Measurements from ENCODE around the gene TTLL7.

Gene TTLL7, protein sequence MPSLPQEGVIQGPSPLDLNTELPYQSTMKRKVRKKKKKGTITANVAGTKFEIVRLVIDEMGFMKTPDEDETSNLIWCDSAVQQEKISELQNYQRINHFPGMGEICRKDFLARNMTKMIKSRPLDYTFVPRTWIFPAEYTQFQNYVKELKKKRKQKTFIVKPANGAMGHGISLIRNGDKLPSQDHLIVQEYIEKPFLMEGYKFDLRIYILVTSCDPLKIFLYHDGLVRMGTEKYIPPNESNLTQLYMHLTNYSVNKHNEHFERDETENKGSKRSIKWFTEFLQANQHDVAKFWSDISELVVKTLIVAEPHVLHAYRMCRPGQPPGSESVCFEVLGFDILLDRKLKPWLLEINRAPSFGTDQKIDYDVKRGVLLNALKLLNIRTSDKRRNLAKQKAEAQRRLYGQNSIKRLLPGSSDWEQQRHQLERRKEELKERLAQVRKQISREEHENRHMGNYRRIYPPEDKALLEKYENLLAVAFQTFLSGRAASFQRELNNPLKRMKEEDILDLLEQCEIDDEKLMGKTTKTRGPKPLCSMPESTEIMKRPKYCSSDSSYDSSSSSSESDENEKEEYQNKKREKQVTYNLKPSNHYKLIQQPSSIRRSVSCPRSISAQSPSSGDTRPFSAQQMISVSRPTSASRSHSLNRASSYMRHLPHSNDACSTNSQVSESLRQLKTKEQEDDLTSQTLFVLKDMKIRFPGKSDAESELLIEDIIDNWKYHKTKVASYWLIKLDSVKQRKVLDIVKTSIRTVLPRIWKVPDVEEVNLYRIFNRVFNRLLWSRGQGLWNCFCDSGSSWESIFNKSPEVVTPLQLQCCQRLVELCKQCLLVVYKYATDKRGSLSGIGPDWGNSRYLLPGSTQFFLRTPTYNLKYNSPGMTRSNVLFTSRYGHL

DNA sequence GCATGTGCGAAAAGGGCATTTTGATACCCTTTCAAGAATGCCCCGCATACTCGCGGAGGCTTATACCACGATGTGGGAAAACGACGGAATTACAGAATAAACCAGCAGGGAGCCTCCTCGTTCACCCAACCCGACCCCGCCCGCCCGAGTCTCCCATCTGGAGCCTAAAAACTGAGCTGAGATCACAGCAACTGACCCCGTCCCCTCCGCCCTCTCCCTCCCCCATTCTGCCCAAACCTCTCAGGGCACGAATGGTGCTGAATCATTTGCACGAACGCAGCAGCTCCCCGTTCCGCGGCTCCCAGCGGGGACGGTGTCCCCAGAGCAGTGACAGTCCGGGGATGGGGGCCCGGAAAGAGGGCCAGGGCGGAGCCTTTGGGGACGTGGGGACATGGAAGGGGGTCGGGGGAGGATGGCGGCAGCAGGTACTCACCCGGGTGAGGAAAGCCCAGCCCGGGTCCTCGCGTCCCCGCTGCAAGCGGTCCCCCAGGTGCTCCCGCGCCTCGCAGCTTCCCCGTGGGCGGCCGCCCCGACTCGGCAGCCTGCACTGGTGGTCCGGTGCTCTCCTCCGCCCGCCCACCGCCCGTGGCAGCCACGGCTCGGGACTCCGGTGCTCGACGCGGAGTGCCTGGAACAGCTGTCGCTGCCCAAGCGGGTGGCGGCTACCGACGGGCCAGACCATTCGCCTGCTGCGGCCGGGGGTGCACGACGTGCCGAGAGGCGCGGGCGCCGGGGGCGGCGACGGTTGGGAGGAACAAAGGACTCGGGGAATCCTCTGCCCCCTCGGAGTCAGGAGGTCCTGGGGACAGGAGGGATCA, at the start of gene TTLL7:
TSS of gene TTLL7 (minus strand) at position 635 of the 818 bp plus-strand sequence. CDS start 46,921 bp downstream, outside the sequence.
- DNase-seq (ENCODE audit: low read depth in 2 of 2): peak; percentile 2 to 44

DNA sequence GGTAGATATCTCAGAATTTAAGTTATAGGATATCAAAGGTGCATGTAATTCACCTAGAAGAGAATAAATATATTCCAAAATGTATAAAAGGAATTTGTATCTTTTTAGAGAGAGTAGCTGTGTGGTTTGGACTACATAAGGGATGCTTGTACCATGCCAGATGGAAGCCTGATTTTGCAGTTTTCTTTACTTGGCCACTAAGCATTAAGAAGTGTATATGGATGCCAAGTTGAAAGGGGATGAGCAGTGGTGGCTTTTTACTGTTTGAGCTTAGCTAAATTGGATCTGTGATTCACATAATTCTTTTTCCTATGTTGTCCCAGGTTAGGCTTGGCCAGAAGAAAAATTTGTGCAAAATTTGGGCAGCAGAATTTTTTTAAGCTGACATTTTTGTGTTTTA, 43.5 kb upstream of the TTLL7 start:
- no peak for DNase-seq (ENCODE audit: low read depth in 2 of 2)

DNA sequence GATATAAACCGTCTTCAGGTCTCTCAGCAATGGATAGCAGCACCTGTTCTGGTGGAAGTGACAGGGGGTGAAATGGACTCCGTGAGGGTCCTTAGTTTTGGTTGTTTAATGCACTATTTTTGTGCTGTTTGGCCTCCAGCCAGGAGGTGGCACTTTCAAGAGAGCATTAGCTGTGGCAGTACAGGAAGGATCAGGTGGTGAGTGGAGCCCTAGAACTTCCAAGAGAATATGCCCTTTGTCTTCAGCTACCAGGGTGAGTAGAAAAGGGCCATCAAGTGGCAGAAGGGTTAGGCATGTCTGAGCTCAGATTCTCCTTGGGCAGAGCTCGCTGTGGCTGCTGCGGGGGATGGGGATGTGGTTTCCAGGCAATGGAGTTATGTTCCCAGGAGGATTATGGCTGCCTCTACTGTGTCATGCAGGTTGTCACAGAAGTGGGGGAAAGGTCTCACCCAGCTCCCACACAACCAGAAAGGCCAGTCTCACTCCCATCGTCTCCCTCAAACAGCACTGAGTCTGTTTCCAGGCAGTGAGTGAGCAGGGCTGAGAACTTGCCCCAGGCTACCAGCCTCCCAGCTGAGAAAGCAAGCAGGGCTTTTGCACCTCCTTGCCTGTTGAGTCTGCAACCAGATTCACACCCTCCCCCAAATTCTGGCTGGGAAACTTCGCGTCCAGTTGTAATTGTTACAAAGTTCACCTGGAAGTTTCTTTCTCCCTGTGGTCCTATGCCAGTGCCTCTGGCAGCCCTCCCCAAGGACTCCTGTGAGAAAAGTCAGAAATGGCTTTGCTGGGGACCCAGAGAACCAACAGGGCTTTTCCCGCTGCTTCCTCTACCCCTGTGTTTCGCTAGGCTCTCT, 39.1 kb upstream of the TTLL7 start:
- no peak for DNase-seq (ENCODE audit: low read depth in 2 of 2)

DNA sequence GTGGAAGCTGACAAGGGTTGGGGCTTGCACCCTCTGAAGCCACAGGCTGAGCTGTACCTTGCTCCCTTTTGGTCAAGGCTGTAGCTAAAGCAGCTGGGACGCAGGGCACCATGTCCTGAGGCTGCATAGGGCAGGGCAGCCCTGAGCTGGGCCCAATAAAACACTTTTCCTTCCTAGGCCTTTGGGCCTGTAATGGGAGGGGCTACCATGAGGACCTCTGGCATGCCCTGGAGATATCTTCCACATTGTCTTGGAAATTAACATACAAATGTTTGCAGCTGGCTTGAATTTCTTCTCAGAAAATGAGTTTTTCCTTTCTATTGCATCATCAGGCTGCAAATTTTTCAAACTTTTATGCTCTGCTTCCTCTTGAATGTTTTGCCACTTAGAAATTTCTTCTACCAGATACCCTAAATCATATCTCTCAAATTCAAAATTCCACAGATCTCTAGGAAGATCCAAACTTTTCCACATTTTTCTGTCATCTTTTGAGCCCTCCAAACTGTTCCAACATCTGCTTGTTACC, 32.9 kb upstream of the TTLL7 start:
- no peak for DNase-seq (ENCODE audit: low read depth in 2 of 2)

DNA sequence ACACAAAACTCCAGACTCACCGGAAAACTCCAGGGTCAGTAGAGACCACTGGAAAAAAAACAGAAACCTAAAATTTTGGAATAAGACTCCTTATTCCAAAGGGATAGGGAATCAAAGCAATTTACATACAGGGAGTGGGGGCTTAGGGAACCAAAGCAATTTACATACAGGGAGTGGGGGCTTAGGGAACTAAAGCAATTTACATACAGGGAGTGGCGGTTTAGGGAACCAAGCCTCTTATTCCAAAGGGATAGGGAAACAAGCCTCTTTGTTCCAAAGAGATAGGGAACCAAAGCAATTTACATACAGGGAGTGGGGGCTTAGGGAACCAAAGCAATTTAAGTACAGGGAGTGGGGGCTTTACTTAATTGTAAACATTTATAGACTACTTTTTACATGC, 28.4 kb upstream of the TTLL7 start:
- no peak for DNase-seq (ENCODE audit: low read depth in 2 of 2)

DNA sequence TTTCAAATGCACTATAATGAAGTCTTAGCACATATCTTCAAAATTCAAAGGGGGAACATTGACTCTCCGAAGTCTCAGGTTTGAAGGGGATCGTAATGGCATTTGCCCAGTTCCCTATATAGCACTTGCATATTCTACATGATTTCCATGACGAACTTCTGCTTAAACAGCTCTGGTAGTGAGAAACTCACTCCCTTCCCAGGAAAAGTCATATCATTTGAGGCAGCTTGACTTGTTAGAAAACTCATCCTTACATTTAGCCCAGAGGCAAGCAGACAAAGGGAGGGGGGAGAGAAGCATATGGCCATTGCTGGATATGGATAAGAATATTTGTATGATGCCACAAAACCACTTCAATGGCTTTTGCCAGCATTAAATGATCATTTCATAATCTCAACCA, 27.0 kb upstream of the TTLL7 start:
- DNase-seq (ENCODE audit: low read depth in 2 of 2): no peak

DNA sequence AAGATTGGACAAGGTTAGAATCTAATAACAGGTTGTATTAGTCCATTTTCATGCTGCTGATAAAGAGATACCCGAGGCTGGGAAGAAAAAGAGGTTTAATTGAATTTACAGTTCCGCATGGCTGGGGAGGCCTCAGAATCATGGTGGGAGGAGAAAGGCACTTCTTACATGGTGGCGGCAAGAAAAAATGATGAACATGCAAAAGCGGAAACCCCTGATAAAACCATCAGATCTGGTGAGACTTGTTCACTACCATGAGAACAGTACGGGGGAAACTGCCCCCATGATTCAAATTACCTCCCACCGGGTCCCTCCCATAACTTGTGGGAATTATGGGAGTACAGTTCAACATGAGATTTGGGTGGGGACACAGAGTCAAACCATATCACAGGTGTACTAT, 22.9 kb upstream of the TTLL7 start:
- no peak for DNase-seq (ENCODE audit: low read depth in 2 of 2)

DNA sequence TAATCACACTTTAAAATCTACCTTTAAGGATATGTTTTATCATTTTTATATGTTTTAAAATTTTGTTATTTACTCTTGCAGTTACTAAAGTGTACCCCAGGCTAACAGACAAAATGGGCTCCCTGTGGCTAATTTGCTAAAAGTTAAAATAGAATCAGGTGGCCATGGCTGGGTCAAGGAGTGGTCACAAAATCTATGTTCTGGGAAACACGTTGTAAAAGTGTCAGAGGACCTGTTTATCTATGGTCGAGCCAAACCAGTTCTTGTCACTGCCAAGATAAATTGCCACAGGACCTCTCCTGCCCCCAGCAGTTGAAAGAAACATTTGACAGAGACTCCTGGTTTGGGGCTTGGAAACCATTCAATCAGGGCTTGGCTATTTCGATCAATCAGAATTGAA, 21.2 kb upstream of the TTLL7 start:
- no peak for DNase-seq (ENCODE audit: low read depth in 2 of 2)

DNA sequence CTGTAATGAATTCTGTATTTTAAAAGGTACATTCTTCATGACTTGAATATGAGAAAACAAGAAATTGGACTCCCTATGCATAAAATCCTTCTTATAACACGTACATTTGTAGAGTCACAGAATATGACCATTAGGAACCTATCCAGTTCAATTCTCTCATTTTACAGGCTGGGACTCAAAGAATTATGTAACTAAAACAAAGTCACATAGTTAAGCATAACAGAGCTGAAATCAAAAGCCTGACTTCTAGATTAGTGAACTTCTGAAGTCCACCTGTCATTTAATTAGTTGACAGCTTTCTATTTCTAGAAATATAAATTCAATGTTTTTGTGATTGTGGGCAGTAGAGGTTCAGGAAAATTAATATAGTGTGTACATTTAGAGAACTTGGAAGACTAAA, 20.3 kb upstream of the TTLL7 start:
- DNase-seq (ENCODE audit: low read depth in 2 of 2): no peak

DNA sequence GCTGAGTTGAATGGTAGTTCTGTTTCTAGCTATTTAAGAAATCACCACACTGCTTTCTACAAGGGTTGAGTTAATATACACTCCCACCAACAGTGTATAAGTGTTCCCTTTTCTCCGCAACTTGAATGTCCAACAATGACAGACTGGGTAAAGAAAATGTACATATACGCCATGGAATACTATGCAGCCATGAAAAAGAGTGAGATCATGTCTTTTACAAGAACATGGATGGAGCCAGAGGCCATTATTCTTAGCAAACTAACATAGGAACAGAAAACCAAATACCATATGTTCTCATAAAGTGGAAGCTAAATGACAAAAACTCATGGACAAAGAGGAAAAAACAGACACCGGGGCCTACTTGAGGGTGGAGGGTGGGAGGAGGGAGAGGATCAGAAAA, 14.8 kb upstream of the TTLL7 start:
- no peak for DNase-seq (ENCODE audit: low read depth in 2 of 2)

DNA sequence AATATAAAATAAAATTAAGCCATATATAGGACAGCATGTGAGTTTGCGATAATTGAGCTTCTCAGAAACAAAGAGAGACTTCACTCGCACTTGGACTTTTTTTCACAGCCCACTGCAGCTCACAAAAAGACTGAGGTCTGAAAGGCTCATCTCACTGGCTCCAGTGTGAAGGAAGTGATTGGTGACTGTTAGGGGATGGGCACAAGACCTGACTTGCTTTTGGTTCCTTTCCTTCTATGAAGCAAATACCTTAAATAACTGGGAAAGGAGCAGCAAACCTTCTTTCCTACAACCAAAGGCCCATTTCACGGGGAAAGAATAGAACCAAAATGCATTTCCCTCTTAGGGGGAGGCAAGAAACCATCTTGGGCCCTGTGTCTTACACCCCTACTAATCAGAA, 13.1 kb upstream of the TTLL7 start:
- no peak for DNase-seq (ENCODE audit: low read depth in 2 of 2)

DNA sequence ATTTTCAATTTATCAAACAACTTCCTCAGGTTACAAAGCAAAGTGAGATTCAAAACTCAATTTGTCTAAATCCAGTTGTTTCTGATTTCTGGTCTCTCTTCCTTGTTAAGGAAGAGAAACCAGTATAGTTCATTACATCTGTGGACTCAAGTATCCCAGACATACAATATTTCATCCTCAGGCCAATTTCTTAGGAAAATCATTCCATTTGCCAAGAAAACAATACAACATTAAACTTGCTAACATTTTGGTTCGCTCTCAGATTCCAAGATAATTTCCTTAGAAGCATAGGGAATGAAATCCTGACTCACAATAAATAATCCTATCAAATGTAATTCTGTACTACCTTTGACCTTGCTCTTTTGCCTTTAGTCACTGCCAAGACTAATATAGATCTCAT, 11.2 kb upstream of the TTLL7 start:
- DNase-seq (ENCODE audit: low read depth in 2 of 2): no peak

DNA sequence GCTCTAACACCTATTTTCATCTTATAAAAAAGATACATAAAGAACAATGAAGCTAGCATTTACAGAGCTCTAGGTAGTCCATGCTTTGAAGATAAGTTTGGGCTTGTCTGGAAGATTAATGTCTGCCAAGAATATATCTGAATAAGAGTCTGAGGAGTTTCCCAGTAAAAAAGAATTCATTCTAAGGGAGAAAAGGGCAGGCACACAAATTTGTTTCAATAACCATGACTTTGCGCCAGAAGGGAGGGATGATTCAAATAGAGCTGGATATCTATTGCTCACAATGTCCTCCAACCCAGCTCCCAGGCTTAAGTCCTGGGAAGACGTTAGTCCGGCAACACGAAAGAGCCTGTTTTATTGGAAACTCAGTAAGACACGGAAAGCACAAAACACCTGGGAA, 9.7 kb upstream of the TTLL7 start:
- DNase-seq (ENCODE audit: low read depth in 2 of 2): no peak

DNA sequence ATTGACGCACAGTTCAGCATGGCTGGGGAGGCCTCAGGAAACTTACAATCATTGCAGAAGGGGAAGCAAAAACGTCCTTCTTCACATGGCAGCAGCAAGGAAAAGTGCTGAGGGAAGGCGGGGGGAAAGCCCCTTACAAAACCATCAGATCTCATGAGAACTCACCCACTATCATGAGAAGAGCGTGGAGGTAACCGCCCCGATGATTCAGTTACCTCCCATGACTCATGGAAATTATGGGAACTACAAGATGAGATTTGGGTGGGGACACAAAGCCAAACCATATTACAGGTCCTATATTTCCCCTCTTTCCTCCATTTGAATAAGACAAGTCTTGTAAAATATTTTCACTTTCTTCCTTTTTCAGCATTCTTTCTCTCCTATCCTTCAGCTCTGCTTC, 7.7 kb upstream of the TTLL7 start:
- DNase-seq (ENCODE audit: low read depth in 2 of 2): no peak

DNA sequence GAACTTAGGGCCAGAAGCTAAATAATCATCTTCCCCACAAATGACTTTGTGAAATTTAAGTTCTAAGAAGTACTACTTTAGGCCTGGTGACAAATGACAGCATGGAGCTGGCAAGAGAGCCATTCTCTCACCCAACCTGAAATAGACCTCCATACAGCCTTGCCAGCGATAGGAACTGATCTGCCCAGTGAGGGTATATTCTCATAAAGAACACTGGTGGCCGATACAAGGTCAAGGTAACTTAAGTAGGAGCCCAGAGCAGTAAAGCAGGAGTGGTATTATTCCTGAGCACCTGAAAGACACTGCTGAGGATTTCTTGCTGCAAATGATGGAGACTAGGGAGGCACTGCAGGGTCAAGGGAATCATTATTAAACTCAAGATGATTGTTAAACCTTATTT, 2.6 kb upstream of the TTLL7 start:
- no peak for DNase-seq (ENCODE audit: low read depth in 2 of 2)

DNA sequence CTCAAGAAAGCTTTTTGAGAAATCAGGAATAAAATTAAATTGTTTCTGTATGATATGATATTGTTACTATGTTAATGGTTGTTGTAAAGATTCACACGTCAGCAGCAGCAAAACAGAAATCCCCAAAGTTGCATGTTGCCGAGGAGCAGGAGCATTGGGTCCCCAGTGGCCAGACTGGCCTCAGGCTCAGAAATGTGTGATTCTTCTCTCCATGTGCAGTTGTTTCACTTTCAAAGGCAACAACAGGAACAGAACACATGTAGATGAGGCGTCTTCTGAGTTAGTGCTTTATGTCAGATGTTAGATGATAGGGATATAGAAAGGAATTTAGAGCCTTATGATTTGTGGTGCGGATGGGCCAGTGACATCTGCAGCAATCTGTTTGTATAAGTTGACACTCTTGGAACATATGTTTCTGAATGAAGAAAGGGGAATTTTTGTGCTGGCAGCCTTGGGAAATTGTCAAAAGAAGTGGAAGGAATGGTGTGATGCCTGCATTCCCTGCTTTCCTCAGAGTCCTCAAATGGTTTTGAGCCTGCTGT, 2.1 kb upstream of the TTLL7 start:
- no peak for DNase-seq (ENCODE audit: low read depth in 2 of 2)

DNA sequence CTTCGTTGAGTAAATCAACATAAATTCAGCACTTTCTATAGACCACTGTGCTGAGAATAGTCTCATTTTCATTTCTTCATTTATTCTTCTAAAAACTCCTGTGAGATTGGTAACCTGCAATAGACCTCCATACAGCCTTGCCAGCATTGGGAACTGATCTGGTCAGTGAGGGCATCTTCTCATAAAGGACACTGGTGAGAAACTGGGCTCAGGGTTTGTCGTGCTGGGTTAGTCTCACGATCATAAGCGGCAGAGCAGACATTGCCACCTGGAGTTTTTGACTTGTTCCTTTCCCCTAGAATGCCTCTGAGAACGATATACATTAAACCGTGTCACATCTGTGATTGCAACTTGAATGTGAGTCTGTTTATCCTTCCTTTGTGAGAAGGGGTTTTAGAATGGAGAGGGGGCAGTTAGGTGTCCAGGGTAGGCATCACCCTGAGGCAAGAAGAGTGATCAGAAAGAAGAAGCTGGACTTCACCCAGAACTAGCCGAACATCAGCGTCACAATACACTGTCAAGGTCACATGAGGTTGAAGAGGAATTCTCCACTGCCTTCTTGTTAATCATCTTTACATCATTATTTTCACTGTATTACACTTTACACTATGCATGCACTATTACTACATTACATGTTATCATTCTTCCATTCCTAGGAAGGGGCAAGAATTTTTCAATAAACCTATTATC, 1.4 kb upstream of the TTLL7 start:
- no peak for DNase-seq (ENCODE audit: low read depth in 2 of 2)

DNA sequence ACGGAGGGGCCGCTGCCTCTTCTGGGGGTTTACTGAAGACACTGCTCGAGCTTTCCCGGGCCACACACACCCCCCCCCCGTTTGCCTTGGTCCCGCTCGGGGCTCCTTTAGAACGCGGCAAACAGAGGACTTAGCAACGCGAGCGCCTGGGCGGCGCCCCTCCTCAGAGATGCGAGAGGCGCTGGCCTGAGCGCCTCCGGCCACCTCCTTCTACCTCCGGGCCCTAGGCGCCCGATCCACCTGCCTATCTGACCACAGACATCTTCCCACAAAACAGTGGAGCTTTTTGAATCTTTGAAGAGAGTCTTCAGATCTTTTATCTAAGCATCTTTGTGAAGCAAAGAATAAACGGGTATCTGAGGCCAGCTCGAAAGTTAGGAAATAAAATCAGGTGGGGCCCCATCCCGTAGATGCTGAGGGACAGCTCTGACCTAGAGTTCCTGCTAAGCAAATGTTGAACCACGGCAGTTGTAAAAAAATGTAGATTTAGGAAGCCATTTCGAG, 436 bp upstream of the TTLL7 start:
- DNase-seq (ENCODE audit: low read depth in 2 of 2): peak in 1 of 2 donors; percentile 12

DNA sequence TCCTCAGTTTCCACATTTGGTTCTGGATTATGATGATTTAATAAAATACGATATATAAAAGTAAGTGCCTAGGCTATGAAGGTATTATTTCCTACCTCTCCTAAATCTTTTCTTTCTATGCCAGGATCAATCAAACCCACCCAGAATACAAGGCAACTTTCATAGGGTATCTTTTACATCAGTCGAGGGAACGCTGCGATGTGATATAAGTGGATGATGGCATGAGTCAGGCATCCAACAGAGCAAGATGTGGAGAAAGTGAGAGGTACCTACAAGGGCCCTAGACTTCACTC, 781 bp downstream of the TTLL7 start:
- DNase-seq (ENCODE audit: low read depth in 2 of 2): no peak

DNA sequence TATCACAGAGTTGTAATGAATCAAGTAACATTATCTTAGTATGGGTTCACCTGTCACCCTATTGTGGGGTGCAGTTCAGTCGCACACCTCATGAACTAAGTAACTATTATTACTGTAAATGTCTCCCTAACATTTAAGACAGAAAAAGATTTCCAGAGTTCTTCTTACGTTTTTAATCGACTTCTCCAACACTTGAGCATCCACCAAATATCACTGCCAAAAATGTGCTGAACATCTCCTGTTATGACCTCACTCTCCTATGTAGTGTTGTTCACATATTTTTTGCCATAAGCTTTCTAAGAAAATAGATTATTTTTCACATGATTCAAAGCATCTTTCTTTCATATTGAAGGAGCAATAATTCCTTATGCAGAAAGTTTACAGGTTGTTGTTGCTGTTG, 1.3 kb downstream of the TTLL7 start:
- DNase-seq (ENCODE audit: low read depth in 2 of 2): no peak
